HUDEP-2 (cell line): ENCODE measurements around the gene CLIP2.
"Not testable (repeated sequence)": the region's sequence is repeated elsewhere in the genome, so short reads cannot be mapped to it uniquely, and the experiment has no call there.

Experiments used
- DNase-seq, 76 experiments: peaks; one replicate each; lab custom pipeline; 2025; ENCODE audit not compliant: unreplicated experiment in 76 of 76; lab: John Stamatoyannopoulos, UW

The CLIP2 gene

GRCh38 chr7:74400420-74401136, 111.4 kb downstream of the CLIP2 start:
- no peak for DNase-seq

GRCh38 chr7:74401137-74401859, 112.1 kb downstream of the CLIP2 start:
- DNase-seq, result peak in 56 of 76 experiments; percentile 1 to 77 (median 40)

GRCh38 chr7:74402668-74403067, 113.5 kb downstream of the CLIP2 start:
- DNase-seq, result not testable (repeated sequence)

- DNase-seq, result no peak
Measured at GRCh38 chr7:74403521-74404387, 114.5 kb downstream of the CLIP2 start.

- no peak for DNase-seq
Measured at GRCh38 chr7:74404388-74404700, 115.1 kb downstream of the CLIP2 start.

GRCh38 chr7:74404741-74405140, 115.5 kb downstream of the CLIP2 start:
- no peak for DNase-seq

- peak in 2 of 76 experiments; percentile 9 for DNase-seq
Measured at GRCh38 chr7:74405191-74405898, 116.1 kb downstream of the CLIP2 start.

- no peak for DNase-seq
Measured at GRCh38 chr7:74405899-74406512, 116.8 kb downstream of the CLIP2 start.

GRCh38 chr7:74407958-74408357, 118.8 kb downstream of the CLIP2 start:
- DNase-seq, result no peak

- DNase-seq, result no peak
Measured at GRCh38 chr7:74409571-74409970, 120.4 kb downstream of the CLIP2 start.

GRCh38 chr7:74410772-74411171, 121.6 kb downstream of the CLIP2 start:
- no peak for DNase-seq

- not testable (repeated sequence) for DNase-seq
Measured at GRCh38 chr7:74411571-74411970, 122.4 kb downstream of the CLIP2 start.

- no peak for DNase-seq
Measured at GRCh38 chr7:74412056-74412455, 122.8 kb downstream of the CLIP2 start.

- DNase-seq, result no peak
Measured at GRCh38 chr7:74412603-74413002, 123.4 kb downstream of the CLIP2 start.

- not testable (repeated sequence) for DNase-seq
Measured at GRCh38 chr7:74414595-74415333, 125.6 kb downstream of the CLIP2 start.

- peak in 43 of 76 experiments; percentile 1 to 60 (median 24) for DNase-seq
Measured at GRCh38 chr7:74417419-74417971, 128.3 kb downstream of the CLIP2 start.

- no peak for DNase-seq
Measured at GRCh38 chr7:74418076-74418475, 128.9 kb downstream of the CLIP2 start.

GRCh38 chr7:74418538-74418937, 129.3 kb downstream of the CLIP2 start:
- DNase-seq, result no peak

- DNase-seq, result not testable (repeated sequence)
Measured at GRCh38 chr7:74419232-74419631, 130.0 kb downstream of the CLIP2 start.
